Omental fat pad (tissue), 4 donors: ENCODE measurements around the gene RNF13. TPM values are rescaled to one million over a fixed set of nuclear protein-coding genes. Genes with fewer than 3 reads are reported as not detected.
"Not testable (repeated sequence)": the region's sequence is repeated elsewhere in the genome, so short reads cannot be mapped to it uniquely, and the experiment has no call there.

ENCODE experiments used
- ATAC-seq: fragments of 150-250 bp; one replicate; pipeline ENCODE4 v1.9.1; 2016; ENCODE audit warnings: mild to moderate bottlenecking, moderate library complexity; ENCODE audit not compliant: low FRiP score
- DNase-seq: peaks from one replicate; pipeline ENCODE4 v3.0.0-alpha.2; 2019; ENCODE audit warnings: low spot score
- total RNA-seq, 4 donors: library from RNA; depleted of rRNA; stranded (reverse); fragments of >200 nt; gene quantifications; one replicate each; pipeline ENCODE4 v1.1.0, GENCODE V29; 2016
- TF ChIP-seq, protein P1 (sequence below), 3 donors: fragments of 450-650 bp; IDR thresholded peaks; one replicate each; pipeline ENCODE4 v1.5.1; 2016 to 2017; ENCODE audit warnings: antibody characterized with exemption in 3 of 3, mild to moderate bottlenecking in 3 of 3, moderate library complexity in 2 of 3

The RNF13 gene
- total RNA-seq, 4 donors from 2014 or later = 77.7 to 105 (median 95.9) TPM

GRCh38 chr3:149970716-149971402, 157.8 kb downstream of the RNF13 start, which contains the start of gene PFN2:
Gene PFN2 (minus strand): TSS chr3:149970895. CDS start chr3:149970856, 39 bp downstream.
- TF ChIP-seq, protein P1, sequence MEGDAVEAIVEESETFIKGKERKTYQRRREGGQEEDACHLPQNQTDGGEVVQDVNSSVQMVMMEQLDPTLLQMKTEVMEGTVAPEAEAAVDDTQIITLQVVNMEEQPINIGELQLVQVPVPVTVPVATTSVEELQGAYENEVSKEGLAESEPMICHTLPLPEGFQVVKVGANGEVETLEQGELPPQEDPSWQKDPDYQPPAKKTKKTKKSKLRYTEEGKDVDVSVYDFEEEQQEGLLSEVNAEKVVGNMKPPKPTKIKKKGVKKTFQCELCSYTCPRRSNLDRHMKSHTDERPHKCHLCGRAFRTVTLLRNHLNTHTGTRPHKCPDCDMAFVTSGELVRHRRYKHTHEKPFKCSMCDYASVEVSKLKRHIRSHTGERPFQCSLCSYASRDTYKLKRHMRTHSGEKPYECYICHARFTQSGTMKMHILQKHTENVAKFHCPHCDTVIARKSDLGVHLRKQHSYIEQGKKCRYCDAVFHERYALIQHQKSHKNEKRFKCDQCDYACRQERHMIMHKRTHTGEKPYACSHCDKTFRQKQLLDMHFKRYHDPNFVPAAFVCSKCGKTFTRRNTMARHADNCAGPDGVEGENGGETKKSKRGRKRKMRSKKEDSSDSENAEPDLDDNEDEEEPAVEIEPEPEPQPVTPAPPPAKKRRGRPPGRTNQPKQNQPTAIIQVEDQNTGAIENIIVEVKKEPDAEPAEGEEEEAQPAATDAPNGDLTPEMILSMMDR (IDR thresholded peaks at IDR 0.05) = no peak
- DNase-seq (no peak), ATAC-seq (peak; percentile 79)

- TF ChIP-seq, protein P1 (IDR thresholded peaks at IDR 0.05) = no peak
- DNase-seq = no peak
- ATAC-seq = peak; percentile 50
Observed at GRCh38 chr3:149971403-149972075, 158.5 kb downstream of the RNF13 start.

DNA sequence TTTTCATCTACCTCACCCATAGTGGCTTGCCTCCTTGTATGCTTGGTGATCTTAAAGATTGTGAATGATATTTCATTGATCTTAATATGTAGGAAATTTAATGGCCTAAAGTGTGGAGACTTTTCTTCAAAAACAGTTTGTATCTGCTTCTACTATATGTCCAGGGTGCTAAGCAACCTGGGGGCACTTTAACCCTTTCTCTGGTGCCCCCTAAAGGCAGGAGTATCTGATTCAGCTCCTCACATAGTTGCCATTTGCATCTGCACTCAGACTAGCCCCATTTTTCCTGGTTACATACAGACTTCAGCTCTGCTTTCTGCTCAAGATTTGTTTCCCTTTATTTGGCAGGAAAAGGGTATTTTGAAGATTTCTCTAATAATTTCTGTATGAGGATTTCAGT, 162.9 kb downstream of the RNF13 start:
- TF ChIP-seq, protein P1 (IDR thresholded peaks at IDR 0.05) = no peak
- ATAC-seq (no peak), DNase-seq (no peak)

GRCh38 chr3:149977386-149977785, 164.4 kb downstream of the RNF13 start:
- ATAC-seq (no peak), DNase-seq (no peak)
- TF ChIP-seq, protein P1 (IDR thresholded peaks at IDR 0.05) = no peak

GRCh38 chr3:149981979-149982378, 169.0 kb downstream of the RNF13 start:
- DNase-seq, ATAC-seq: not testable (repeated sequence)

DNA sequence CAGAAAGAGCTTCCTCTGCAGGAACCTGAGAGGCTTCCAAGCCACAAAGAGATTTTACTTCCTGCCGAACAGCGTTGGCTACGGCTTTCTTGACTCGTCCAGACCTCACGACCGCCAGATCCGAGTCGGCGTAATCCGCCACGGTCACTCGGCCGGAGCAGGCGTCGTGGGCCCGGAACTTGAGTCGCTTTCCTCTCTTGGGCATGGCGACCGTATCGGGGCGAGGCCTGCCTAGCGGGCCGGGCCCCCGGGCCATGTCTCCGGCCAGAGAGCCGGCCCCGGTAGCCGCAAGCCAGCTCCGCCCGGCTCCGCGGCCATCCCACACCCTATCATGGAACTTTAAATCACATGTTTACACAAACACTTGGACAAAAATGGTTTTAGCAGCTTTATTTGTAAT, 170.0 kb downstream of the RNF13 start:
- not testable (repeated sequence) for ATAC-seq, DNase-seq

DNA sequence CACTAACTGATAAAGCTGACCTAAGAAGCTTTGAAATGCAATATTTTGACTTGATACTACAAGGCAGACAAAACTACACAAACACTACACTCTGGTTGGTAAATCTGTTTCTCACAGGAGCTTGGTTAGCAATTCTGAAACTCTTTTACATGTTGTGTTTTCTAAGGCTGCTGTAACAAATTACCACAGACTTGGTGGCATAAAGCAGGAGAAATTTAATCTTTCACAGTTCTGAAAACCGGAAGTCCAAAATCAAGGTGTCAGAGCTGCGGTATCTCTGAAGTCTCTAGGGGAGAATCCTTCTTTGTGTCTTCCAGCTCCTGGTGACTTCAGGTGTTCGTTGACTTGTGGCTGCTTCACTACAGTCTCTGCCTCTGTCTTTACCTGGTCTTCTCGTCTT, 170.6 kb downstream of the RNF13 start:
- ATAC-seq (no peak), DNase-seq (no peak)
- TF ChIP-seq, protein P1 (IDR thresholded peaks at IDR 0.05) = no peak

GRCh38 chr3:149989307-149989706, 176.3 kb downstream of the RNF13 start:
- TF ChIP-seq, protein P1 (IDR thresholded peaks at IDR 0.05) = no peak
- no peak for ATAC-seq
- no peak for DNase-seq
